ENCODE results near the gene TRAF4. TPM values are rescaled to one million over a fixed set of nuclear protein-coding genes. Genes with fewer than 3 reads are reported as not detected.
"Not testable (repeated sequence)": the region's sequence is repeated elsewhere in the genome, so short reads cannot be mapped to it uniquely, and the experiment has no call there.

Gene TRAF4
- total RNA-seq, 4 donors from 2014 or later, result 83.3 to 228 (median 184) TPM

GRCh38 chr17:28733346-28733745 lies 10.5 kb upstream of the TRAF4 start:
- DNase-seq, result no peak
- peaks cover 0 to 7% (median 5%) of the 10 kb centered on the region in 4 donors for H3K4me1 ChIP-seq
- no peaks in the 10 kb centered on the region for H3K9me3 ChIP-seq
- TF ChIP-seq POLR2A (IDR thresholded peaks at IDR 0.05) (no peak), CTCF (IDR thresholded peaks at IDR 0.05) (no peak)
- H3K27ac ChIP-seq, result no peak overlapping the region
- H3K36me3 ChIP-seq, result no peaks in the 10 kb centered on the region
- H3K4me3 ChIP-seq, result no peak overlapping the region
- no peaks in the 10 kb centered on the region for H3K27me3 ChIP-seq

- H3K36me3 ChIP-seq, result no peaks in the 10 kb centered on the region
- H3K4me3 ChIP-seq, result no peak overlapping the region
- H3K4me1 ChIP-seq, result peaks cover 0 to 11% (median 3%) of the 10 kb centered on the region in 4 donors
- H3K27ac ChIP-seq, result peak overlapping the region in 1 of 4 donors; percentile 10
- no peaks in the 10 kb centered on the region for H3K9me3 ChIP-seq
- TF ChIP-seq POLR2A (IDR thresholded peaks at IDR 0.05) (no peak), CTCF (IDR thresholded peaks at IDR 0.05) (no peak)
- no peaks in the 10 kb centered on the region for H3K27me3 ChIP-seq
- no peak for DNase-seq
Observed at GRCh38 chr17:28734712-28735241, 9.0 kb upstream of the TRAF4 start.

GRCh38 chr17:28735242-28735722 lies 8.5 kb upstream of the TRAF4 start:
- Histone ChIP-seq H3K36me3 (no peaks in the 10 kb centered on the region), H3K27ac (peak overlapping the region in 1 of 4 donors; percentile 10), H3K4me3 (no peak overlapping the region), H3K9me3 (no peaks in the 10 kb centered on the region), H3K4me1 (peaks cover 0 to 13% (median 3%) of the 10 kb centered on the region in 4 donors), H3K27me3 (no peaks in the 10 kb centered on the region)
- no peak for TF ChIP-seq CTCF (IDR thresholded peaks at IDR 0.05)
- no peak for TF ChIP-seq POLR2A (IDR thresholded peaks at IDR 0.05)
- no peak for DNase-seq

- not testable (repeated sequence) for H3K27ac ChIP-seq, H3K4me3 ChIP-seq, DNase-seq, H3K36me3 ChIP-seq, H3K27me3 ChIP-seq, H3K9me3 ChIP-seq
- H3K4me1 ChIP-seq, result peaks cover 0 to 20% (median 5%) of the 10 kb centered on the region in 4 donors
Observed at GRCh38 chr17:28735913-28736769, 7.7 kb upstream of the TRAF4 start.

GRCh38 chr17:28737316-28737715 lies 6.5 kb upstream of the TRAF4 start:
- no peak for DNase-seq
- Histone ChIP-seq H3K27ac (peak overlapping the region in 1 of 4 donors; percentile 83), H3K4me3 (peak overlapping the region in 1 of 4 donors; percentile 10), H3K36me3 (no peaks in the 10 kb centered on the region), H3K27me3 (no peaks in the 10 kb centered on the region), H3K9me3 (no peaks in the 10 kb centered on the region), H3K4me1 (peaks cover 0 to 23% (median 9%) of the 10 kb centered on the region in 4 donors)
- TF ChIP-seq CTCF (IDR thresholded peaks at IDR 0.05) (no peak), POLR2A (IDR thresholded peaks at IDR 0.05) (no peak)

Measured in Peyer's patch (tissue), 4 donors.